H1 (cell line): ENCODE results near the gene MYLK. TPM values are rescaled to one million over a fixed set of nuclear protein-coding genes. Genes with fewer than 3 reads are reported as not detected.

Experiments
- CTCF ChIA-PET: fragments of 300-600 bp; sonication (Branson Sonifier 250); formaldehyde crosslinking; loops from one replicate; lab custom pipeline; 2021; ENCODE audit not compliant: partially characterized antibody; lab: Charles Lee
- POLR2A ChIA-PET: fragments of 300-600 bp; sonication (Branson Sonifier 250); formaldehyde crosslinking; loops from one replicate; lab custom pipeline; 2021; ENCODE audit warnings: inconsistent platforms; ENCODE audit not compliant: partially characterized antibody; lab: Charles Lee
- DNase-seq, 2 experiments: peaks; one replicate each; pipeline versions ENCODE4 v3.0.0 to v3.0.0-alpha.2; 2010 to 2022; ENCODE audit warnings: low spot score in 2 of 2, low read depth in 1 of 2, mixed read lengths in 1 of 2
- FAIRE-seq: peaks from 2 replicates; lab custom pipeline; 2011; peaks lifted over from hg19 to GRCh38; lab: Jason Lieb, UNC
- H2AFZ ChIP-seq: 2 replicates; pipeline ENCODE4 v1.8.1; 2012; ENCODE audit warnings: low read length, inconsistent platforms
- H2AK5ac ChIP-seq: 2 replicates; pipeline ENCODE4 v1.6.1; 2013; ENCODE audit warnings: low read depth, low read length
- H2BK120ac ChIP-seq: replicated peaks from 2 replicates; pipeline ENCODE3; 2013; ENCODE audit warnings: low read depth, low read length, inconsistent platforms
- H2BK12ac ChIP-seq: 2 replicates; pipeline ENCODE4 v1.6.1; 2013; ENCODE audit warnings: low read depth, low read length
- H2BK15ac ChIP-seq: 2 replicates; pipeline ENCODE4 v1.6.1; 2013; ENCODE audit warnings: low read length
- H2BK20ac ChIP-seq: 2 replicates; pipeline ENCODE4 v1.6.1; 2013; ENCODE audit warnings: low read length
- H2BK5ac ChIP-seq: 2 replicates; pipeline ENCODE4 v1.6.1; 2013; ENCODE audit warnings: low read depth, low read length
- H3K14ac ChIP-seq: 2 replicates; pipeline ENCODE4 v1.6.1; 2013; ENCODE audit warnings: inconsistent platforms; ENCODE audit not compliant: insufficient read length
- H3K18ac ChIP-seq: 2 replicates; pipeline ENCODE4 v1.6.1; 2013; ENCODE audit warnings: low read length; ENCODE audit errors: extremely low read depth
- H3K23ac ChIP-seq: 2 replicates; pipeline ENCODE4 v1.6.1; 2013; ENCODE audit warnings: inconsistent platforms; ENCODE audit not compliant: insufficient read length
- H3K23me2 ChIP-seq: 2 replicates; pipeline ENCODE4 v1.6.1; 2013; ENCODE audit warnings: low read depth, low read length
- H3K27ac ChIP-seq: 2 replicates; pipeline ENCODE4 v1.6.1; 2011; ENCODE audit warnings: low read depth, low read length, inconsistent platforms
- H3K27me3 ChIP-seq, 4 experiments: replicated peaks in 1 of 4; 1 replicate in 1 of 4; 2 replicates in 3 of 4; pipeline versions ENCODE4 v1.6.1 to v1.8.1; 2011 to 2013; ENCODE audit warnings: low read length in 3 of 4, mild to moderate bottlenecking in 3 of 4, inconsistent platforms in 2 of 4, mixed read lengths in 2 of 4, moderate library complexity in 1 of 4; ENCODE audit not compliant: control insufficient read depth in 3 of 4, insufficient read depth in 3 of 4; ENCODE audit errors: extremely low read depth in 1 of 4
- H3K36me3 ChIP-seq, 4 experiments: 2 replicates each; pipeline versions ENCODE4 v1.6.1 to v1.8.1; 2011 to 2013; ENCODE audit warnings: mild to moderate bottlenecking in 4 of 4, low read length in 3 of 4, moderate library complexity in 2 of 4, control low read depth in 1 of 4, inconsistent platforms in 1 of 4; ENCODE audit not compliant: insufficient read depth in 4 of 4, control insufficient read depth in 2 of 4
- H3K4ac ChIP-seq: replicated peaks from 2 replicates; pipeline ENCODE3; 2013; ENCODE audit warnings: low read length, low read depth, mixed read lengths, inconsistent platforms; ENCODE audit not compliant: insufficient read length
- H3K4me1 ChIP-seq, 4 experiments: replicated peaks in 1 of 4; 1 replicate in 1 of 4; 2 replicates in 3 of 4; pipeline versions ENCODE4 v1.6.1 to v1.8.1; 2011 to 2013; ENCODE audit warnings: low read length in 3 of 4, inconsistent platforms in 2 of 4, mixed read lengths in 1 of 4; ENCODE audit not compliant: insufficient read depth in 4 of 4, control insufficient read depth in 3 of 4
- H3K4me2 ChIP-seq, 2 experiments: 2 replicates each; pipeline versions ENCODE4 v1.6.1 to v1.8.1; 2011 to 2013; ENCODE audit warnings: low read depth in 2 of 2, low read length in 2 of 2, control low read depth in 1 of 2, inconsistent platforms in 1 of 2, mild to moderate bottlenecking in 1 of 2; ENCODE audit not compliant: insufficient read depth in 1 of 2
- H3K4me3 ChIP-seq, 4 experiments: fragments of 200-600, 300-600 bp in 1 of 4; sonication (generic), shearing (Covaris generic), sonication (Bioruptor Twin) in 1 of 4; 2 replicates each; pipeline versions ENCODE4 v1.5.1 to v1.8.1; 2011 to 2016; ENCODE audit warnings: low read length in 4 of 4, low read depth in 3 of 4, control low read depth in 2 of 4, inconsistent platforms in 2 of 4, mild to moderate bottlenecking in 2 of 4, mixed read lengths in 1 of 4, moderate library complexity in 1 of 4; ENCODE audit not compliant: insufficient read depth in 2 of 4; ENCODE audit errors: extremely low read depth in 1 of 4
- H3K56ac ChIP-seq: replicated peaks from 2 replicates; pipeline ENCODE3; 2013; ENCODE audit warnings: low read depth, mild to moderate bottlenecking, mixed read lengths, low read length, inconsistent platforms; ENCODE audit not compliant: insufficient read length
- H3K79me1 ChIP-seq: 2 replicates; pipeline ENCODE4 v1.6.1; 2013; ENCODE audit warnings: low read depth, low read length, control low read depth
- H3K79me2 ChIP-seq, 2 experiments: 2 replicates each; pipeline versions ENCODE4 v1.6.1 to v1.8.1; 2012 to 2013; ENCODE audit warnings: low read length in 2 of 2, mild to moderate bottlenecking in 2 of 2, inconsistent platforms in 1 of 2; ENCODE audit not compliant: insufficient read depth in 2 of 2, control insufficient read depth in 1 of 2
- H3K9ac ChIP-seq, 4 experiments: replicated peaks in 1 of 4; 1 replicate in 1 of 4; 2 replicates in 3 of 4; pipeline versions ENCODE4 v1.6.1 to v1.8.1; 2011 to 2013; ENCODE audit warnings: low read depth in 3 of 4, low read length in 3 of 4, control low read depth in 2 of 4, mild to moderate bottlenecking in 2 of 4, moderate library complexity in 2 of 4, inconsistent platforms in 1 of 4; ENCODE audit errors: extremely low read depth in 1 of 4
- H3K9me3 ChIP-seq, 2 experiments: 2 replicates each; pipeline versions ENCODE4 v1.6.1 to v1.8.1; 2012 to 2013; ENCODE audit warnings: mild to moderate bottlenecking in 2 of 2, moderate library complexity in 2 of 2, control low read depth in 1 of 2, inconsistent platforms in 1 of 2, low read depth in 1 of 2, low read length in 1 of 2, mixed read lengths in 1 of 2; ENCODE audit not compliant: insufficient read depth in 2 of 2
- H4K20me1 ChIP-seq, 2 experiments: replicated peaks in 1 of 2; 2 replicates each; pipeline versions ENCODE3 to v1.8.1; 2011 to 2013; ENCODE audit warnings: inconsistent platforms in 2 of 2, low read length in 2 of 2, mild to moderate bottlenecking in 1 of 2; ENCODE audit not compliant: insufficient read depth in 2 of 2, control insufficient read depth in 1 of 2
- H4K5ac ChIP-seq: 2 replicates; pipeline ENCODE4 v1.6.1; 2013; ENCODE audit warnings: low read length, low read depth, mixed read lengths, inconsistent platforms; ENCODE audit not compliant: insufficient read length
- H4K8ac ChIP-seq: 2 replicates; pipeline ENCODE4 v1.8.0; 2013; ENCODE audit warnings: mild to moderate bottlenecking, moderate library complexity, low read length, inconsistent platforms; ENCODE audit not compliant: insufficient read depth; ENCODE audit errors: extremely low read depth
- H4K91ac ChIP-seq: replicated peaks from 2 replicates; pipeline ENCODE3; 2013; ENCODE audit warnings: low read length, mixed read lengths, inconsistent platforms; ENCODE audit not compliant: insufficient read length
- BACH1 ChIP-seq: IDR thresholded peaks from 2 replicates; pipeline ENCODE4 v1.6.1; 2012; ENCODE audit warnings: low read length, improper control_type of control experiment
- BCL11A ChIP-seq, 2 experiments: IDR thresholded peaks; one replicate each; pipeline ENCODE4 v1.6.1; 2011; ENCODE audit warnings: low read depth in 2 of 2, low read length in 2 of 2, mild to moderate bottlenecking in 2 of 2
- CBX8 ChIP-seq: fragments of 300-800, 300-1000 bp; sonication (generic); IDR thresholded peaks from 2 replicates; pipeline ENCODE4 v1.7.1; 2016; ENCODE audit warnings: low read depth, low read length, borderline replicate concordance
- CEBPB ChIP-seq: IDR thresholded peaks from 2 replicates; pipeline ENCODE4 v1.6.1; 2012; ENCODE audit warnings: low read depth, low read length
- CHD1 ChIP-seq: IDR thresholded peaks from 2 replicates; pipeline ENCODE4 v1.6.1; 2012; ENCODE audit warnings: low read depth, low read length, improper control_type of control experiment
- FOSL1 ChIP-seq: IDR thresholded peaks from 2 replicates; pipeline ENCODE4 v1.6.1; 2011; ENCODE audit warnings: mild to moderate bottlenecking, low read depth, low read length, moderate library complexity; ENCODE audit not compliant: insufficient read depth
- GTF2F1 ChIP-seq: IDR thresholded peaks from 2 replicates; pipeline ENCODE4 v1.6.1; 2012; ENCODE audit warnings: low read depth, low read length, improper control_type of control experiment, borderline replicate concordance
- KDM1A ChIP-seq: fragments of 200-600, 300-600 bp; sonication (generic); IDR thresholded peaks from 2 replicates; pipeline ENCODE4 v1.7.1; 2016; ENCODE audit warnings: mild to moderate bottlenecking, low read length, borderline replicate concordance
- MAFK ChIP-seq: IDR thresholded peaks from 2 replicates; pipeline ENCODE4 v1.6.1; 2012; ENCODE audit warnings: low read depth, mild to moderate bottlenecking, improper control_type of control experiment, low read length
- NANOG ChIP-seq: IDR thresholded peaks from 2 replicates; pipeline ENCODE4 v1.6.1; 2011; ENCODE audit warnings: low read length, low read depth, mild to moderate bottlenecking, inconsistent platforms; ENCODE audit not compliant: insufficient read depth, poor library complexity, severe bottlenecking
- POU5F1 ChIP-seq: IDR thresholded peaks from 2 replicates; pipeline ENCODE4 v1.6.1; 2011; ENCODE audit warnings: low read depth, mild to moderate bottlenecking, low read length, moderate library complexity
- RXRA ChIP-seq: IDR thresholded peaks from 2 replicates; pipeline ENCODE4 v1.6.1; 2011; ENCODE audit warnings: low read depth, mild to moderate bottlenecking, low read length, moderate library complexity; ENCODE audit not compliant: insufficient read depth
- SIN3A ChIP-seq, 2 experiments: IDR thresholded peaks in 1 of 2; conservative IDR thresholded peaks in 1 of 2; 2 replicates each; pipeline ENCODE4 v1.6.1; 2011 to 2012; ENCODE audit warnings: low read length in 2 of 2, improper control_type of control experiment in 1 of 2, low read depth in 1 of 2, mild to moderate bottlenecking in 1 of 2
- SRF ChIP-seq: IDR thresholded peaks from 2 replicates; pipeline ENCODE4 v1.6.1; 2011; ENCODE audit warnings: mild to moderate bottlenecking, low read depth, low read length, moderate library complexity
- ZNF274 ChIP-seq: IDR thresholded peaks from 2 replicates; pipeline ENCODE4 v1.7.0; 2012; ENCODE audit warnings: low read length, borderline replicate concordance; ENCODE audit errors: extremely low read depth
- WGBS, 2 experiments: shearing (Covaris generic) in 1 of 2; methylation state at CpG; one replicate each; pipeline versions ENCODE4 v1.1.6 to v1.1.7; 2013 to 2015; ENCODE audit warnings: low lambda C conversion rate in 2 of 2, mixed read lengths in 2 of 2, inconsistent platforms in 1 of 2, low coverage in 1 of 2, missing lambda C conversion rate in 1 of 2; ENCODE audit not compliant: insufficient replicate concordance in 2 of 2, insufficient coverage in 1 of 2, insufficient read length in 1 of 2; ENCODE audit errors: extremely low coverage in 1 of 2, missing lambda C conversion rate in 1 of 2; 5-methylcytosine and 5-hydroxymethylcytosine counted together
- polyA plus RNA-seq, 7 experiments: library from polyadenylated mRNA; depleted of rRNA in 3 of 7; stranded (reverse) in 5 of 7; unstranded in 2 of 7; fragments of >200 nt in 5 of 7; fragments of 200-250 nt in 2 of 7; gene quantifications; 1 replicate in 5 of 7; 2 replicates in 1 of 7; 4 replicates in 1 of 7; pipeline versions ENCODE4 v1.2.1 to v1.2.3, GENCODE V29; 2011 to 2013; ENCODE audit warnings: missing spikeins in 2 of 7, mixed read lengths in 2 of 7
- total RNA-seq: library from RNA; stranded (reverse); fragmentation: NEBNext Ultra II Directional; extraction: Animal tissue kit (Norgen Biotek cat#: 25700); gene quantifications from 2 replicates; pipeline ENCODE4 v1.2.1, GENCODE V29; 2021

Gene MYLK
- total and polyA plus RNA-seq, 2 of the 8 experiments (the other 6 are each of a cell fraction or from before 2014, with no cell fraction given): 11.6 to 21.3 TPM

GRCh38 chr3:123728991-123729390, 155.1 kb downstream of the MYLK start:
- no peak overlapping the region for H4K5ac ChIP-seq
- no peak overlapping the region for H2BK12ac ChIP-seq
- no peak overlapping the region for H3K14ac ChIP-seq
- no peaks in the 10 kb centered on the region for H3K36me3 ChIP-seq
- no peak overlapping the region for H3K9ac ChIP-seq
- FAIRE-seq: no peak
- 88% methylated on average over 3 of the region's 3 CpGs; no CpG with 5 or more reads in 1 of the 2 experiments for WGBS, 2 experiments
- ChIA-PET CTCF (interaction anchor here (0.7 to 5.7 kb wide), 7 partner anchors 10 to 152 kb away, joined by 3 to 62 read pairs (median 5); no protein-coding TSS in a partner anchor), POLR2A (interaction anchor here (1.0 kb wide), 1 partner anchor 21 kb away, joined by 3 read pairs; no protein-coding TSS in a partner anchor)
- no peak overlapping the region for H2BK15ac ChIP-seq
- no peak overlapping the region for H2AK5ac ChIP-seq
- no peak overlapping the region for H2BK20ac ChIP-seq
- H4K8ac ChIP-seq: no peak overlapping the region
- no peak overlapping the region for H3K4ac ChIP-seq
- no peak overlapping the region for H3K27ac ChIP-seq
- H2BK120ac ChIP-seq: no peak overlapping the region
- no peaks in the 10 kb centered on the region for H3K79me2 ChIP-seq
- H3K9me3 ChIP-seq: no peaks in the 10 kb centered on the region
- no peak overlapping the region for H3K56ac ChIP-seq
- no peak overlapping the region for H2AFZ ChIP-seq
- no peaks in the 10 kb centered on the region for H3K4me1 ChIP-seq
- no peaks in the 10 kb centered on the region for H4K20me1 ChIP-seq
- DNase-seq: no peak
- no peak overlapping the region for H3K4me2 ChIP-seq
- H3K18ac ChIP-seq: no peak overlapping the region
- no peaks in the 10 kb centered on the region for H3K79me1 ChIP-seq
- no peaks in the 10 kb centered on the region for H3K23me2 ChIP-seq
- no peak overlapping the region for H3K4me3 ChIP-seq
- H3K27me3 ChIP-seq: no peaks in the 10 kb centered on the region
- H2BK5ac ChIP-seq: no peak overlapping the region
- H4K91ac ChIP-seq: no peak overlapping the region
- H3K23ac ChIP-seq: no peak overlapping the region
- TF ChIP-seq CHD1: no peak
- no peak for TF ChIP-seq SRF
- TF ChIP-seq CBX8: no peak
- no peak for TF ChIP-seq BCL11A (IDR thresholded peaks at IDR 0.05; ENCODE audit: low read depth in 2 of 2, low read length in 2 of 2)
- no peak for TF ChIP-seq NANOG
- TF ChIP-seq SIN3A (conservative IDR thresholded peaks at IDR 0.05 in 1 of 2, IDR thresholded peaks at IDR 0.05 in 1 of 2; ENCODE audit: low read depth in 1 of 2, low read length in 2 of 2): no peak
- no peak for TF ChIP-seq POU5F1
- no peak for TF ChIP-seq BACH1
- no peak for TF ChIP-seq GTF2F1
- TF ChIP-seq ZNF274: no peak
- no peak for TF ChIP-seq FOSL1
- TF ChIP-seq CEBPB: no peak
- no peak for TF ChIP-seq RXRA
- no peak for TF ChIP-seq MAFK
- no peak for TF ChIP-seq KDM1A
